ENCODE data around the gene GIPC1. TPM values are rescaled to one million over a fixed set of nuclear protein-coding genes. Genes with fewer than 3 reads are reported as not detected.

Gene GIPC1
- total and polyA plus RNA-seq, 9 of the 15 experiments (the other 6 are each of a cell fraction or from before 2014, with no cell fraction given) = 0.49 to 54.7 (median 24.8) TPM

DNA sequence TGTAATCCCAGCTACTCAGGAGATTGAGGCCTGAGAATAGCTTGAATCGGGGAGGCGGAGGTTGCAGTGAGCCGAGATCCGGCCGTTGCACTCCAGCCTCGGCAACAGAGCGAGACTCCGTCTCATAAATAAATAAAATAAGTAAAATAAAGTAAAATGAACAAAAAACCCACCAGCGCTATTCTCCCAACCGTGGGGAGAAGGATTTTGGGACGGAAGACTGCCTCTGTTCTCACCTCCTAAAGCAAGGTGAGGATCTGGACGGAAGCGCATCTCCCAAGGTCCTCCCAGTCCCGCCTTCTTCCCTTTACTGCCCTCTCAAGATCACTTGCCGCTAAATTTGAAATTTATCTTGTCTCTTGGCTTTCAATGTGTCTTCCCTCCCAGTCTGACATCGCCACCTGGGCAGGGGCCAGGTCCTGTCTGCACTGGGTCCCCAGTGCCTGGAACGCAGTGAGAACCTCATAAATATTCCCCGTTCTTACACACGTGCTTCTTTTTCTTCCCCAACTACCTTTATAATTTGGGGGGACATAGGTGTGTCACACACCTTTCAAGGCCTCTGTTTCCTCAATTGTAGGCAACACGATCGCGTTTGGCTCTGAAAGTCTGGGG is 23.4 kb upstream of the GIPC1 start (continued):
- TF ChIP-seq AFF4 (CRISPR knock-in tag; IDR thresholded peaks at IDR 0.05) = no peak
- TF ChIP-seq THAP7 (CRISPR knock-in tag; IDR thresholded peaks at IDR 0.05) = no peak
- no peak for TF ChIP-seq CXXC5 (CRISPR knock-in tag; IDR thresholded peaks at IDR 0.05)
- TF ChIP-seq HNRNPK (IDR thresholded peaks at IDR 0.05; ENCODE audit: low read depth, low read length, poor library complexity, severe bottlenecking) = no peak
- no peak for TF ChIP-seq ZNF436 (CRISPR knock-in tag; IDR thresholded peaks at IDR 0.05)
- TF ChIP-seq, protein P1, sequence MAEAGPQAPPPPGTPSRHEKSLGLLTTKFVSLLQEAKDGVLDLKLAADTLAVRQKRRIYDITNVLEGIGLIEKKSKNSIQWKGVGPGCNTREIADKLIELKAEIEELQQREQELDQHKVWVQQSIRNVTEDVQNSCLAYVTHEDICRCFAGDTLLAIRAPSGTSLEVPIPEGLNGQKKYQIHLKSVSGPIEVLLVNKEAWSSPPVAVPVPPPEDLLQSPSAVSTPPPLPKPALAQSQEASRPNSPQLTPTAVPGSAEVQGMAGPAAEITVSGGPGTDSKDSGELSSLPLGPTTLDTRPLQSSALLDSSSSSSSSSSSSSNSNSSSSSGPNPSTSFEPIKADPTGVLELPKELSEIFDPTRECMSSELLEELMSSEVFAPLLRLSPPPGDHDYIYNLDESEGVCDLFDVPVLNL (CRISPR knock-in tag; IDR thresholded peaks at IDR 0.05; ENCODE audit: low read depth) = no peak
- TF ChIP-seq HOXB6 (CRISPR knock-in tag; IDR thresholded peaks at IDR 0.05; ENCODE audit: borderline replicate concordance) = no peak
- 0 out of 2 replicates have a peak, but pooled peaks have one; percentile 8 for TF ChIP-seq ELF2 (CRISPR knock-in tag; IDR thresholded peaks at IDR 0.05)
- 0 out of 2 replicates have a peak, but pooled peaks have one; percentile 14 for TF ChIP-seq CTBP1 (IDR thresholded peaks at IDR 0.05; ENCODE audit: borderline replicate concordance)
- TF ChIP-seq PHB2 (IDR thresholded peaks at IDR 0.05; ENCODE audit: low read depth) = no peak
- TF ChIP-seq ZNF212 (CRISPR knock-in tag; IDR thresholded peaks at IDR 0.05) = no peak
- no peak for TF ChIP-seq HNRNPL (IDR thresholded peaks at IDR 0.05; ENCODE audit: low read depth, low read length)
- TF ChIP-seq, protein P2, sequence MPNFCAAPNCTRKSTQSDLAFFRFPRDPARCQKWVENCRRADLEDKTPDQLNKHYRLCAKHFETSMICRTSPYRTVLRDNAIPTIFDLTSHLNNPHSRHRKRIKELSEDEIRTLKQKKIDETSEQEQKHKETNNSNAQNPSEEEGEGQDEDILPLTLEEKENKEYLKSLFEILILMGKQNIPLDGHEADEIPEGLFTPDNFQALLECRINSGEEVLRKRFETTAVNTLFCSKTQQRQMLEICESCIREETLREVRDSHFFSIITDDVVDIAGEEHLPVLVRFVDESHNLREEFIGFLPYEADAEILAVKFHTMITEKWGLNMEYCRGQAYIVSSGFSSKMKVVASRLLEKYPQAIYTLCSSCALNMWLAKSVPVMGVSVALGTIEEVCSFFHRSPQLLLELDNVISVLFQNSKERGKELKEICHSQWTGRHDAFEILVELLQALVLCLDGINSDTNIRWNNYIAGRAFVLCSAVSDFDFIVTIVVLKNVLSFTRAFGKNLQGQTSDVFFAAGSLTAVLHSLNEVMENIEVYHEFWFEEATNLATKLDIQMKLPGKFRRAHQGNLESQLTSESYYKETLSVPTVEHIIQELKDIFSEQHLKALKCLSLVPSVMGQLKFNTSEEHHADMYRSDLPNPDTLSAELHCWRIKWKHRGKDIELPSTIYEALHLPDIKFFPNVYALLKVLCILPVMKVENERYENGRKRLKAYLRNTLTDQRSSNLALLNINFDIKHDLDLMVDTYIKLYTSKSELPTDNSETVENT (CRISPR knock-in tag; IDR thresholded peaks at IDR 0.05) = no peak
- no peak for TF ChIP-seq MTA1 (IDR thresholded peaks at IDR 0.05; ENCODE audit: borderline replicate concordance)
- TF ChIP-seq, protein P3, sequence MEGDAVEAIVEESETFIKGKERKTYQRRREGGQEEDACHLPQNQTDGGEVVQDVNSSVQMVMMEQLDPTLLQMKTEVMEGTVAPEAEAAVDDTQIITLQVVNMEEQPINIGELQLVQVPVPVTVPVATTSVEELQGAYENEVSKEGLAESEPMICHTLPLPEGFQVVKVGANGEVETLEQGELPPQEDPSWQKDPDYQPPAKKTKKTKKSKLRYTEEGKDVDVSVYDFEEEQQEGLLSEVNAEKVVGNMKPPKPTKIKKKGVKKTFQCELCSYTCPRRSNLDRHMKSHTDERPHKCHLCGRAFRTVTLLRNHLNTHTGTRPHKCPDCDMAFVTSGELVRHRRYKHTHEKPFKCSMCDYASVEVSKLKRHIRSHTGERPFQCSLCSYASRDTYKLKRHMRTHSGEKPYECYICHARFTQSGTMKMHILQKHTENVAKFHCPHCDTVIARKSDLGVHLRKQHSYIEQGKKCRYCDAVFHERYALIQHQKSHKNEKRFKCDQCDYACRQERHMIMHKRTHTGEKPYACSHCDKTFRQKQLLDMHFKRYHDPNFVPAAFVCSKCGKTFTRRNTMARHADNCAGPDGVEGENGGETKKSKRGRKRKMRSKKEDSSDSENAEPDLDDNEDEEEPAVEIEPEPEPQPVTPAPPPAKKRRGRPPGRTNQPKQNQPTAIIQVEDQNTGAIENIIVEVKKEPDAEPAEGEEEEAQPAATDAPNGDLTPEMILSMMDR (IDR thresholded peaks at IDR 0.05 in 2 of 3, conservative IDR thresholded peaks at IDR 0.05 in 1 of 3; ENCODE audit: insufficient read depth in 2 of 3, low read depth in 1 of 3, low read length in 3 of 3) = no peak
- TF ChIP-seq, protein P4, sequence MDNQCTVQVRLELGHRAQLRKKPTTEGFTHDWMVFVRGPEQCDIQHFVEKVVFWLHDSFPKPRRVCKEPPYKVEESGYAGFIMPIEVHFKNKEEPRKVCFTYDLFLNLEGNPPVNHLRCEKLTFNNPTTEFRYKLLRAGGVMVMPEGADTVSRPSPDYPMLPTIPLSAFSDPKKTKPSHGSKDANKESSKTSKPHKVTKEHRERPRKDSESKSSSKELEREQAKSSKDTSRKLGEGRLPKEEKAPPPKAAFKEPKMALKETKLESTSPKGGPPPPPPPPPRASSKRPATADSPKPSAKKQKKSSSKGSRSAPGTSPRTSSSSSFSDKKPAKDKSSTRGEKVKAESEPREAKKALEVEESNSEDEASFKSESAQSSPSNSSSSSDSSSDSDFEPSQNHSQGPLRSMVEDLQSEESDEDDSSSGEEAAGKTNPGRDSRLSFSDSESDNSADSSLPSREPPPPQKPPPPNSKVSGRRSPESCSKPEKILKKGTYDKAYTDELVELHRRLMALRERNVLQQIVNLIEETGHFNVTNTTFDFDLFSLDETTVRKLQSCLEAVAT (IDR thresholded peaks at IDR 0.05) = peak in 1 of 2 experiments; percentile 84; a peak in 2 of 4 replicates

Data from K562 (cell line).